ENCODE measurements around the gene PCGF6.
"Not testable (repeated sequence)": the region's sequence is repeated elsewhere in the genome, so short reads cannot be mapped to it uniquely, and the experiment has no call there.

DNA sequence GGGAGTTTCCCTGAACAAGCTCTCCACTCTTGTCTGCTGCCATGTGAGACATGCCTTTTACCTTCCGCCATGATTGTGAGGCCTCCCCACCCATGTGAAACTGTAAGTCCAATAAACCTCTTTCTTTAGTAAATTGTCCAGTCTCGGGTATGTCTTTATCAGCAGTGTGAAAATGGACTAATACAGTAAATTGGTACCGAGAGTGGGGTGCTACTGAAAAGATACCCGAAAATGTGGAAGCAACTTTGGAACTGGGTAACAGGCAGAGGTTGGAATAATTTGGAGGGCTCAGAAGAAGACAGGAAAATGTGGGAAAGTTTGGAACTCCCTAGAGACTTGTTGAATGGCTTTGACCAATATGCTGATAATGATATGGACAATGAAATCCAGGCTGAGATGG lies 92.0 kb downstream of the PCGF6 start:
- TF ChIP-seq, protein P1, sequence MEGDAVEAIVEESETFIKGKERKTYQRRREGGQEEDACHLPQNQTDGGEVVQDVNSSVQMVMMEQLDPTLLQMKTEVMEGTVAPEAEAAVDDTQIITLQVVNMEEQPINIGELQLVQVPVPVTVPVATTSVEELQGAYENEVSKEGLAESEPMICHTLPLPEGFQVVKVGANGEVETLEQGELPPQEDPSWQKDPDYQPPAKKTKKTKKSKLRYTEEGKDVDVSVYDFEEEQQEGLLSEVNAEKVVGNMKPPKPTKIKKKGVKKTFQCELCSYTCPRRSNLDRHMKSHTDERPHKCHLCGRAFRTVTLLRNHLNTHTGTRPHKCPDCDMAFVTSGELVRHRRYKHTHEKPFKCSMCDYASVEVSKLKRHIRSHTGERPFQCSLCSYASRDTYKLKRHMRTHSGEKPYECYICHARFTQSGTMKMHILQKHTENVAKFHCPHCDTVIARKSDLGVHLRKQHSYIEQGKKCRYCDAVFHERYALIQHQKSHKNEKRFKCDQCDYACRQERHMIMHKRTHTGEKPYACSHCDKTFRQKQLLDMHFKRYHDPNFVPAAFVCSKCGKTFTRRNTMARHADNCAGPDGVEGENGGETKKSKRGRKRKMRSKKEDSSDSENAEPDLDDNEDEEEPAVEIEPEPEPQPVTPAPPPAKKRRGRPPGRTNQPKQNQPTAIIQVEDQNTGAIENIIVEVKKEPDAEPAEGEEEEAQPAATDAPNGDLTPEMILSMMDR (IDR thresholded peaks at IDR 0.05) = not testable (repeated sequence)
- not testable (repeated sequence) for TF ChIP-seq POLR2A, POLR2AphosphoS5 (IDR thresholded peaks at IDR 0.05)

All from upper lobe of left lung (tissue), 4 donors.